IMR-90 (cell line): ENCODE data around the gene LRRC14B. TPM values are rescaled to one million over a fixed set of nuclear protein-coding genes. Genes with fewer than 3 reads are reported as not detected.

Source experiments
- ATAC-seq: fragments of 200-7000 bp; cut with Tn5 transposase; 2 replicates; pipeline ENCODE4 v1.9.1; 2020; ENCODE audit warnings: low read depth, mild to moderate bottlenecking, moderate library complexity
- BruUV-seq: library from RNA; stranded (reverse); fragments of 400-500 nt; replicated peaks from 2 replicates; lab custom pipeline; 2021; lab: Mats Ljungman, UMichigan
- CTCF ChIA-PET: fragments of 300-600 bp; formaldehyde crosslinking; extraction: SDS; loops from one replicate; lab custom pipeline; 2021; ENCODE audit warnings: antibody characterized with exemption; lab: Yijun Ruan, JAX
- POLR2A ChIA-PET: fragments of 300-600 bp; sonication (Branson Sonifier 250); formaldehyde crosslinking; loops from one replicate; lab custom pipeline; 2022; ENCODE audit warnings: antibody characterized with exemption; ENCODE audit not compliant: unreplicated experiment; lab: Charles Lee
- DNase-seq: peaks from one replicate; pipeline ENCODE4 v3.0.0; 2013
- H2AFZ ChIP-seq: replicated peaks from 2 replicates; pipeline ENCODE3; 2013; ENCODE audit warnings: low read length, mild to moderate bottlenecking; ENCODE audit not compliant: poor library complexity
- H2AK5ac ChIP-seq: 2 replicates; pipeline ENCODE4 v1.6.1; 2013; ENCODE audit warnings: low read depth, low read length, inconsistent platforms
- H2AK9ac ChIP-seq: replicated peaks from 2 replicates; pipeline ENCODE3; 2013; ENCODE audit warnings: mild to moderate bottlenecking, low read depth, low read length, moderate library complexity; ENCODE audit not compliant: poor library complexity
- H2BK120ac ChIP-seq: 2 replicates; pipeline ENCODE4 v1.6.1; 2013; ENCODE audit warnings: low read depth, low read length, inconsistent platforms
- H2BK15ac ChIP-seq: 3 replicates; pipeline ENCODE4 v1.6.1; 2013; ENCODE audit warnings: low read depth, low read length, inconsistent platforms
- H2BK20ac ChIP-seq: 2 replicates; pipeline ENCODE4 v1.6.1; 2013; ENCODE audit warnings: low read depth, mild to moderate bottlenecking, inconsistent platforms, low read length, moderate library complexity
- H2BK5ac ChIP-seq: 2 replicates; pipeline ENCODE4 v1.6.1; 2013; ENCODE audit warnings: mild to moderate bottlenecking, low read depth, low read length, inconsistent platforms; ENCODE audit not compliant: poor library complexity, severe bottlenecking
- H3K14ac ChIP-seq: replicated peaks from 2 replicates; pipeline ENCODE4 v1.6.1; 2013; ENCODE audit warnings: low read depth, low read length, inconsistent platforms
- H3K18ac ChIP-seq: 2 replicates; pipeline ENCODE4 v1.6.1; 2013; ENCODE audit warnings: low read depth, low read length, control low read depth
- H3K23ac ChIP-seq: 2 replicates; pipeline ENCODE4 v1.6.1; 2013; ENCODE audit warnings: low read depth, low read length, inconsistent platforms
- H3K27ac ChIP-seq: 2 replicates; pipeline ENCODE4 v1.5.1; 2013; ENCODE audit warnings: mild to moderate bottlenecking, control low read depth, low read length; ENCODE audit not compliant: insufficient read depth
- H3K27me3 ChIP-seq: 2 replicates; pipeline ENCODE4 v1.6.1; 2013; ENCODE audit warnings: low read length; ENCODE audit not compliant: control insufficient read depth, insufficient read depth
- H3K36me3 ChIP-seq: 2 replicates; pipeline ENCODE4 v1.6.1; 2013; ENCODE audit warnings: low read length, mixed read lengths; ENCODE audit not compliant: control insufficient read depth, insufficient read depth
- H3K4ac ChIP-seq: 2 replicates; pipeline ENCODE4 v1.6.1; 2013; ENCODE audit warnings: low read depth, low read length, inconsistent platforms
- H3K4me1 ChIP-seq: 2 replicates; pipeline ENCODE4 v1.6.1; 2013; ENCODE audit warnings: low read length, mixed read lengths; ENCODE audit not compliant: control insufficient read depth, insufficient read depth
- H3K4me2 ChIP-seq: 2 replicates; pipeline ENCODE4 v1.6.1; 2013; ENCODE audit warnings: low read depth, mild to moderate bottlenecking, control low read depth, low read length, moderate library complexity
- H3K4me3 ChIP-seq: 2 replicates; pipeline ENCODE4 v1.5.1; 2013; ENCODE audit warnings: low read depth, mild to moderate bottlenecking, control low read depth, low read length, moderate library complexity; ENCODE audit not compliant: insufficient read depth
- H3K56ac ChIP-seq: 2 replicates; pipeline ENCODE4 v1.6.1; 2013; ENCODE audit warnings: low read length, inconsistent platforms; ENCODE audit not compliant: insufficient read depth; ENCODE audit errors: extremely low read depth
- H3K79me1 ChIP-seq, 2 experiments: 2 replicates each; pipeline ENCODE4 v1.6.1; 2013; ENCODE audit warnings: low read length in 2 of 2, inconsistent platforms in 1 of 2, low read depth in 1 of 2
- H3K9ac ChIP-seq: 2 replicates; pipeline ENCODE4 v1.6.1; 2013; ENCODE audit warnings: low read depth, low read length, control low read depth
- H3K9me1 ChIP-seq: 2 replicates; pipeline ENCODE4 v1.6.1; 2013; ENCODE audit warnings: low read length, inconsistent platforms; ENCODE audit not compliant: insufficient read depth
- H3K9me3 ChIP-seq: 2 replicates; pipeline ENCODE4 v1.6.1; 2013; ENCODE audit warnings: low read length; ENCODE audit not compliant: control insufficient read depth, insufficient read depth
- H4K20me1 ChIP-seq: 2 replicates; pipeline ENCODE4 v1.6.1; 2013; ENCODE audit warnings: low read length, inconsistent platforms; ENCODE audit not compliant: insufficient read depth
- H4K5ac ChIP-seq: 2 replicates; pipeline ENCODE4 v1.6.1; 2013; ENCODE audit warnings: mild to moderate bottlenecking, low read depth, low read length, control low read depth
- H4K8ac ChIP-seq, 2 experiments: 2 replicates each; pipeline ENCODE4 v1.6.1; 2013; ENCODE audit warnings: low read depth in 2 of 2, low read length in 2 of 2, control low read depth in 1 of 2, inconsistent platforms in 1 of 2
- H4K91ac ChIP-seq: 2 replicates; pipeline ENCODE4 v1.6.1; 2013; ENCODE audit warnings: low read depth, low read length, inconsistent platforms; ENCODE audit not compliant: insufficient read depth
- MAFK ChIP-seq: IDR thresholded peaks from 2 replicates; pipeline ENCODE4 v1.6.1; 2012; ENCODE audit warnings: low read depth, low read length, improper control_type of control experiment
- MXI1 ChIP-seq: IDR thresholded peaks from 2 replicates; pipeline ENCODE4 v1.6.1; 2012; ENCODE audit warnings: low read depth, mild to moderate bottlenecking, low read length, moderate library complexity, borderline replicate concordance
- POLR2A ChIP-seq: IDR thresholded peaks from 2 replicates; pipeline ENCODE4 v1.6.1; 2012; ENCODE audit warnings: mild to moderate bottlenecking, low read depth, low read length
- SMC3 ChIP-seq: fragments of 150-350 bp; IDR thresholded peaks from 2 replicates; pipeline ENCODE4 v1.6.1; 2016; ENCODE audit warnings: low read depth, mild to moderate bottlenecking, antibody characterized with exemption, low read length, moderate library complexity
- WGBS, 2 experiments: methylation state at CpG; one replicate each; pipeline versions ENCODE4 v1.1.5 to v1.1.7; 2013; ENCODE audit warnings: missing lambda C conversion rate in 2 of 2; ENCODE audit not compliant: insufficient read length in 1 of 2; ENCODE audit errors: extremely low coverage in 2 of 2; 5-methylcytosine and 5-hydroxymethylcytosine counted together
- dilution Hi-C: fragments of 300-500 bp; cut with HindIII; formaldehyde crosslinking; loops from one replicate; pipeline ENCODE4 v1.14.3; 2018; ENCODE audit warnings: low sequenced_read_pairs; ENCODE audit not compliant: unreplicated experiment
- in situ Hi-C: fragments of 300-500 bp; cut with MboI; formaldehyde crosslinking; loops from 3 replicates; pipeline ENCODE4 v1.14.3; 2019; ENCODE audit warnings: low sequenced_read_pairs, inconsistent platforms, mixed read lengths
- intact Hi-C: fragments of 100-400 bp; cut with micrococcal nuclease; formaldehyde crosslinking; loops from 2 replicates; pipeline ENCODE4 v1.10.0; 2022
- polyA plus RNA-seq, 3 experiments: library from polyadenylated mRNA; depleted of rRNA; stranded (reverse); fragments of >200 nt; gene quantifications; 2 replicates each; pipeline ENCODE4 v1.2.3, GENCODE V29; 2012; ENCODE audit warnings: low replicate concordance in 1 of 3
- total RNA-seq: library from RNA; depleted of rRNA; stranded (reverse); fragments of >200 nt; gene quantifications from 2 replicates; pipeline ENCODE4 v1.2.3, GENCODE V29; 2012
- TF ChIP-seq, protein P1 (sequence below): fragments of 150-350 bp; IDR thresholded peaks from 2 replicates; pipeline ENCODE4 v1.6.1; 2016; ENCODE audit warnings: low read depth, mild to moderate bottlenecking, low read length, moderate library complexity, borderline replicate concordance

LRRC14B gene
- total and polyA plus RNA-seq, 2 of the 4 experiments (the other 2 are of a cell fraction), result not detected

DNA sequence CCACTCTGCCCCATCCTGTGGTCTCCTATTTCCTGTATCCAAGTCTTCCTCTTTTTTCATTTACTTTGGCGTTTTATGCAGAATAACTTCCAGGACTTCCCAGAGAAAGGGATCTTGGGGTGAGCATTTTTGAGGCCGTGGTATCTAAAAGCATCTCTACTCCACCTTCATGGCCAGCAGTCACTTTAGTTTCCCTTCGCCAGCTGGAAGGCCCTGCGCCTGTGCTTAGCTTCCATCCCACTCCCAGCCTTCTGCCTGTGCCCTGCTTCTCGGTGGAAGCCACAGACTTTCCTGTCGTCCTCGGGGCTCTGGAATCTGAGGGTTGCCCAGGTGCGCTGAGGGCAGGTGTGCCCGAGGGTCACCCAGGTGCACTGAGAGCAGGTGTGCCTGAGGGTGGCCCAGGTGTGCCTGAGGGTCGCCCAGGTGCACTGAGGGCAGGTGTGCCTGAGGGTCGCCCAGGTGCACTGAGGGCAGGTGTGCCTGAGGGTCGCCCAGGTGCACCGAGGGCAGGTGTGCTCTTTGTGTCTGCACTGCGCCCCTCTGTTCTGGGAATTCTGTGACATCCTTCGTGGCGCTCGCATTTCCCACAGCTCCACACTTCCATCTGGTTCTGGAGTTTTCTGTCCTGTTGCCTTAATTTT, 32.4 kb upstream of the LRRC14B start:
- H2BK5ac ChIP-seq, result no peak overlapping the region
- H2AFZ ChIP-seq, result no peak overlapping the region
- peaks cover 12% of the 10 kb centered on the region for H3K4me1 ChIP-seq
- dilution Hi-C loops, result no loop called here
- H2AK5ac ChIP-seq, result peak overlapping the region; percentile 20; the same call in 1 of the 2 replicates
- H3K27me3 ChIP-seq, result no peaks in the 10 kb centered on the region
- no peak overlapping the region for H3K4me2 ChIP-seq
- H4K8ac ChIP-seq, result peak overlapping the region in 1 of 2 experiments; percentile 61; a peak in 2 of 4 replicates
- WGBS, 2 experiments, result 92% methylated on average over 8 of the region's 17 CpGs; no CpG with 5 or more reads in 1 of the 2 experiments
- H4K5ac ChIP-seq, result no peak overlapping the region
- in situ Hi-C loops, result no loop called here
- no peaks in the 10 kb centered on the region for H3K36me3 ChIP-seq
- intact Hi-C loops, result no loop called here
- peak overlapping the region; percentile 62 for H2BK120ac ChIP-seq
- H3K27ac ChIP-seq, result no peak overlapping the region
- ChIA-PET POLR2A (no interaction called here), CTCF (no interaction called here)
- no peak overlapping the region for H3K9ac ChIP-seq
- H3K56ac ChIP-seq, result no peak overlapping the region
- H3K9me1 ChIP-seq, result peaks cover 12% of the 10 kb centered on the region; the same call in 1 of the 2 replicates
- H3K18ac ChIP-seq, result no peak overlapping the region
- H3K4me3 ChIP-seq, result no peak overlapping the region
- H2BK15ac ChIP-seq, result no peak overlapping the region; the same call in 2 of the 3 replicates
- H2BK20ac ChIP-seq, result peak overlapping the region; percentile 57
- H4K20me1 ChIP-seq, result no peaks in the 10 kb centered on the region
- H3K4ac ChIP-seq, result peak overlapping the region; percentile 74
- DNase-seq (no peak), ATAC-seq (no peak)
- no peak for TF ChIP-seq MAFK
- no peak for TF ChIP-seq SMC3
- TF ChIP-seq MXI1, result no peak
- no peak for TF ChIP-seq POLR2A
- TF ChIP-seq, protein P1, sequence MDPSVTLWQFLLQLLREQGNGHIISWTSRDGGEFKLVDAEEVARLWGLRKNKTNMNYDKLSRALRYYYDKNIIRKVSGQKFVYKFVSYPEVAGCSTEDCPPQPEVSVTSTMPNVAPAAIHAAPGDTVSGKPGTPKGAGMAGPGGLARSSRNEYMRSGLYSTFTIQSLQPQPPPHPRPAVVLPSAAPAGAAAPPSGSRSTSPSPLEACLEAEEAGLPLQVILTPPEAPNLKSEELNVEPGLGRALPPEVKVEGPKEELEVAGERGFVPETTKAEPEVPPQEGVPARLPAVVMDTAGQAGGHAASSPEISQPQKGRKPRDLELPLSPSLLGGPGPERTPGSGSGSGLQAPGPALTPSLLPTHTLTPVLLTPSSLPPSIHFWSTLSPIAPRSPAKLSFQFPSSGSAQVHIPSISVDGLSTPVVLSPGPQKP, result no peak
- no peak overlapping the region for H4K91ac ChIP-seq
- no peak overlapping the region for H3K23ac ChIP-seq
- peak overlapping the region; percentile 23 for H2AK9ac ChIP-seq
- BruUV-seq, result no TSS peak
- H3K79me1 ChIP-seq, result no peaks in the 10 kb centered on the region
- H3K14ac ChIP-seq, result peak overlapping the region; percentile 7; the same call in 1 of the 2 replicates
- no peaks in the 10 kb centered on the region for H3K9me3 ChIP-seq
